ENCODE data around the gene TRIM26. TPM values are rescaled to one million over a fixed set of nuclear protein-coding genes. Genes with fewer than 3 reads are reported as not detected.

TRIM26 gene
- total RNA-seq, 1 donor from 2014 or later, result 46.3 TPM

DNA sequence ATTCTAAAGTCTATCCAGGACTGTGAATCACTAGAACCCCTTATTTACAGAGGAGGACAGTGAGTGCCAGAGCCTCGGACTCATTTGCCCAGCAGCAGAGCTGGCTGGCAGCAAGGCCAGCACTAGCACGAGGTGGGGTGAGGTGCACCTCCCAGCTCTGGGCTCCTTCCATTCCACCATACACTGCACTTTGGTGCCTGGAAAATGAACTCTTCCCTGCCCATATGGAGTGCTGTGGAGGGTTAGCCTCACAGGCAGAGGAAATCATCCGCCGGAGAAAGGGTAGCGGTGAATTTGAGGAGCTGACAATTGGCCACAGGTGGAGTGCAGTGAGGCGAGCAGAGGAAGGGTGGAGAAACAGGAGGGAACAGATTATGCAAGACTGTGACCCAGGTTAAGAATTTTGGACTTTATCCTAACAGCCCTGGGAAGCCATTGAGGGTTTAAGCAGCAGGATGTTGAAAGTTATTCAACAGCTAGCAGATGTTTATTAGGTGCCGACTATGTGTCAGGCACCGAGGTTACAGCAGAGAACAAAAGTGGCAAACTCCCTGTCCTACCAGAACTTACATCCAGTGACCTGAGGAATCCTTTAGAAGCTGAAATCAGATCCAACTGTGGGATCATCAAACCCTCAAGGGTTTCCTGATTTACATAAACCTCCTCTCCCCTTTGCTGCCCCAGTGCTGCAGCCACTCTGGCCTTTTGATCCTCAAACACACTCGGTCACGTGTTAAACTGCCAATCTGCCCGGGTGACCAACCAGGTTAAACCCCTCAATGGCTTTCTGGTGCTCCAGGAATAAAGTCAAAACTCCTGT lies 6.2 kb downstream of the TRIM26 start:
- DNase-seq (ENCODE audit: extremely low spot score, unreplicated experiment), result no peak
- H3K27me3 Mint-ChIP-seq, result no peaks in the 10 kb centered on the region
- H3K36me3 Mint-ChIP-seq, result peaks cover 11% of the 10 kb centered on the region
- H3K4me3 Mint-ChIP-seq, result peak overlapping the region; percentile 50
- no peaks in the 10 kb centered on the region for H3K9me3 Mint-ChIP-seq
- H3K27ac Mint-ChIP-seq, result peak overlapping the region; percentile 44
- peaks cover 48% of the 10 kb centered on the region for H3K4me1 Mint-ChIP-seq (ENCODE audit: unreplicated experiment)
- TF ChIP-seq, protein P1, sequence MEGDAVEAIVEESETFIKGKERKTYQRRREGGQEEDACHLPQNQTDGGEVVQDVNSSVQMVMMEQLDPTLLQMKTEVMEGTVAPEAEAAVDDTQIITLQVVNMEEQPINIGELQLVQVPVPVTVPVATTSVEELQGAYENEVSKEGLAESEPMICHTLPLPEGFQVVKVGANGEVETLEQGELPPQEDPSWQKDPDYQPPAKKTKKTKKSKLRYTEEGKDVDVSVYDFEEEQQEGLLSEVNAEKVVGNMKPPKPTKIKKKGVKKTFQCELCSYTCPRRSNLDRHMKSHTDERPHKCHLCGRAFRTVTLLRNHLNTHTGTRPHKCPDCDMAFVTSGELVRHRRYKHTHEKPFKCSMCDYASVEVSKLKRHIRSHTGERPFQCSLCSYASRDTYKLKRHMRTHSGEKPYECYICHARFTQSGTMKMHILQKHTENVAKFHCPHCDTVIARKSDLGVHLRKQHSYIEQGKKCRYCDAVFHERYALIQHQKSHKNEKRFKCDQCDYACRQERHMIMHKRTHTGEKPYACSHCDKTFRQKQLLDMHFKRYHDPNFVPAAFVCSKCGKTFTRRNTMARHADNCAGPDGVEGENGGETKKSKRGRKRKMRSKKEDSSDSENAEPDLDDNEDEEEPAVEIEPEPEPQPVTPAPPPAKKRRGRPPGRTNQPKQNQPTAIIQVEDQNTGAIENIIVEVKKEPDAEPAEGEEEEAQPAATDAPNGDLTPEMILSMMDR (conservative IDR thresholded peaks at IDR 0.05), result no peak

DNA sequence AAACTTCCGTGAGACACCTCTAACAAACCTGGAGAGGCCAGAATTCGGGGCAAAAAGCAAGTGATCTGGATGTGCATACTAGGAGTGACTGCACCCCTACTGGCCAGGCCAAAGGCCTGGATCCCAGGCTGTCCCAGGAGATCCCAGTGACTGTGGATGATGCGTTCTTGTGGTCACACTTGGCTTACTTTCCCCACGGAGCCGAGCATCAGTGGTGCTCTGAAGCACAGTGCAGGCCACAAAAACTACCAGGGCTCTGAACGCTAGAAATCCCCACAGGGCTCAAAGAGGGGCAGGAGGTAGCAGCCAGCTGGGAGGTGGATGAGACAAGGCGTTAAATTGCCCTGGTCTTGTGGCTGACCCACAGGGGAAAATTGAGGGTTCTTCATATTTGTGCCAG lies 7.1 kb downstream of the TRIM26 start:
- no peak for DNase-seq (ENCODE audit: extremely low spot score, unreplicated experiment)
- Mint-ChIP-seq H3K27ac (peak overlapping the region; percentile 39), H3K4me1 (ENCODE audit: unreplicated experiment) (peaks cover 42% of the 10 kb centered on the region), H3K27me3 (no peaks in the 10 kb centered on the region), H3K9me3 (no peaks in the 10 kb centered on the region), H3K36me3 (peaks cover 9% of the 10 kb centered on the region), H3K4me3 (no peak overlapping the region)
- TF ChIP-seq, protein P1 (conservative IDR thresholded peaks at IDR 0.05), result no peak

DNA sequence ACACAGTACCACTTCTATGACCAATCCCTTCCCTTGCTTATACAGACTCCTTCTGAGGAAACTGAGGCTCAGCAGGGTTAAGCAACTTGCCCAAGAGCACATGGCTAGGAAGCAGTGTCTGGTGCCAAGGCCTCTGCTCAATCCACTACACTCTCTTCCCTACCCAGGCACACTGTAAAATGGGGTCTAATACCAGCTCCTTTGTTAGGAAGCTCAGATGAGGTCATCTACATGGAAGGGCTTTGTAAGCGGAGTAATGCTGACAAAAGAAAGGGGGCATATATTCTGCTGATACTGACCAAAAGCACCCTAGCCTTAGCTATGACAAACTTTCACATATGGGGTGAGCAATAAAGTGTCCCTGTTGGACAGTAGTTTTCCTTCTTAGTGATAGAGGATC lies 9.1 kb downstream of the TRIM26 start:
- H3K4me1 Mint-ChIP-seq (ENCODE audit: unreplicated experiment), result peaks cover 28% of the 10 kb centered on the region
- peaks cover 4% of the 10 kb centered on the region for H3K36me3 Mint-ChIP-seq
- DNase-seq (ENCODE audit: extremely low spot score, unreplicated experiment), result no peak
- no peaks in the 10 kb centered on the region for H3K9me3 Mint-ChIP-seq
- TF ChIP-seq, protein P1 (conservative IDR thresholded peaks at IDR 0.05), result no peak
- peak overlapping the region; percentile 19 for H3K27ac Mint-ChIP-seq
- H3K27me3 Mint-ChIP-seq, result no peaks in the 10 kb centered on the region
- no peak overlapping the region for H3K4me3 Mint-ChIP-seq

DNA sequence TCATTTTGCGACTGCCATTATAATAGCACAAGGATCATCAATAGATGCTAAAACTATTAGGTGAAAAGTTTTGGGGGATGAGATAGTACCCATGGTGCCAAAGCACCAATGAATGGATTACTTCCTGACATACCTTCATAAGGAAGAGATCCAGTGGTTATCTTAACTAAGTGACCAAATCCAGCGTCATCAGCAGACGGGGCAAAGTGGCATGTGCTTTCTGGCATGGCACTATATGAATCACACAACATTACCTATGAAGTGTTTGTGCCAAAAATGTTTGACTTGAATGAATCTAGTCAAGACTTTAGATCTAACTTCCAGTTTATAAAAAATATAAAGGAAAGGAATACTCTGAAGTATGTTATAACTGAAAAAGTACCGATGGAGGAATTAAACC lies 10.8 kb downstream of the TRIM26 start:
- no peak for DNase-seq (ENCODE audit: extremely low spot score, unreplicated experiment)
- no peak overlapping the region for H3K4me3 Mint-ChIP-seq
- H3K9me3 Mint-ChIP-seq, result no peaks in the 10 kb centered on the region
- peaks cover 11% of the 10 kb centered on the region for H3K4me1 Mint-ChIP-seq (ENCODE audit: unreplicated experiment)
- H3K27ac Mint-ChIP-seq, result peak overlapping the region; percentile 90
- TF ChIP-seq, protein P1 (conservative IDR thresholded peaks at IDR 0.05), result no peak
- H3K27me3 Mint-ChIP-seq, result no peaks in the 10 kb centered on the region
- peaks cover 14% of the 10 kb centered on the region for H3K36me3 Mint-ChIP-seq

DNA sequence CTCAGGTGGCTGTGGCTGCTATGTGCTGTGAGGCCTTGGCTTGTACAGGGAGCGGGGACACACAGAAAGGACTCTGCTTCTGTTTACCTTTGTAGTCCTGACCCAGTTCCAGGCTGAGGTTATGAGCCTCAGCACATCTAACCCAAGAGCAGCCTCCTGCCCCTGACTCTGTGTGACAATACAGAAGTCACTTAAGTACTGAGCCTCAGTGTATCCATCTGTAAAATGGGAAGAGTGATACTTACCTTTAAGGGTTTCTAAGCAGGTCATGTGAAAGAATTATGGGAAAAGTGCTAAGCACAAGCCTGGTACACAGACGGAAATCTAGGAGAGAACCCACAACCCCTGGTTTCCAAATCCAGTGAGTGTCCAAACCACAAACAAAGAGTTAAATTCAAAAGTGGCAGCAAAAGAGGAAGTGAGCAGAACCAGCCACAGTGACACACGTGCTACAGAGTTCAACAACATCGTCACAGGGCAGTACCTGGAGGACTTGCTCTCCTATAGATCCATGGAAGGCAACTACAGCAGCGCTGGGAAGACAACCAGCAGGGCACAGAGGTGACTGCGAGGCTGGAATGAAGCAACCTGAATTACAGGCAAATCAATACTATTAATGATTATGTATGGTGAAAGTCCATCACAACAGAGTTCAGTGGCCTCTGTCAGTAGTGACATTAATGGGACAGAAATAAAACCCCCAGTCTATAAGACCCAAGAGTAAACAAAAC lies 12.5 kb downstream of the TRIM26 start:
- Mint-ChIP-seq H3K4me3 (no peak overlapping the region), H3K27me3 (no peaks in the 10 kb centered on the region), H3K27ac (peak overlapping the region; percentile 61), H3K36me3 (peaks cover 21% of the 10 kb centered on the region), H3K9me3 (no peaks in the 10 kb centered on the region), H3K4me1 (ENCODE audit: unreplicated experiment) (peaks cover 5% of the 10 kb centered on the region)
- TF ChIP-seq, protein P1 (conservative IDR thresholded peaks at IDR 0.05), result no peak
- no peak for DNase-seq (ENCODE audit: extremely low spot score, unreplicated experiment)
